Gastrocnemius medialis (tissue), 4 donors: ENCODE measurements around the gene FMN2.

Experiments used
- POLR2A ChIP-seq, 2 donors: fragments of 450-650 bp; IDR thresholded peaks; one replicate each; pipeline ENCODE4 v1.6.1; 2017; ENCODE audit warnings: antibody characterized with exemption in 2 of 2, mild to moderate bottlenecking in 2 of 2, moderate library complexity in 2 of 2
- TF ChIP-seq, protein P1 (sequence below), 5 experiments: fragments of 450-650 bp in 3 of 5; fragments of 200-600 bp in 2 of 5; sonication (generic) in 2 of 5; IDR thresholded peaks in 4 of 5; conservative IDR thresholded peaks in 1 of 5; 1 replicate in 4 of 5; 2 replicates in 1 of 5; pipeline ENCODE4 v1.5.1; 2016 to 2019; ENCODE audit warnings: antibody characterized with exemption in 5 of 5, mild to moderate bottlenecking in 3 of 5, moderate library complexity in 3 of 5

DNA sequence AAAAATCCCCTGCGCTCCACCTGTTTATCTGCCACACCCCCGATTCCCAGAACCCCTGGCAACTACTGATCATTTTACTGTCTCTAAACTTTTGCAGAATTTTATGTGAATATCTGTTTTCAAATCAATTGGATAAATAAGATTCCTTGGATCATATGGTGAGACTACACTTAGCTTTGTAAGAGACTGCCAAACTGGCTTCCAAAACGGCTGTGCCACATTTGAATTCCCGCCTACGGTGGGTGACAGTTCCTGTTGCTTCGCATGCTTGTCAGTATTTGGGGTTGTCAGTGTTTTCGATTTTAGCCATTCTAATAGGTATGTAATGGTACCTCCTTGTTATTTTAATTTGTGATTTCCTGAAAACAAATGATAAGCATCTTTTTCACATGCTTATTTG lies 22.7 kb upstream of the FMN2 start:
- TF ChIP-seq, protein P1, sequence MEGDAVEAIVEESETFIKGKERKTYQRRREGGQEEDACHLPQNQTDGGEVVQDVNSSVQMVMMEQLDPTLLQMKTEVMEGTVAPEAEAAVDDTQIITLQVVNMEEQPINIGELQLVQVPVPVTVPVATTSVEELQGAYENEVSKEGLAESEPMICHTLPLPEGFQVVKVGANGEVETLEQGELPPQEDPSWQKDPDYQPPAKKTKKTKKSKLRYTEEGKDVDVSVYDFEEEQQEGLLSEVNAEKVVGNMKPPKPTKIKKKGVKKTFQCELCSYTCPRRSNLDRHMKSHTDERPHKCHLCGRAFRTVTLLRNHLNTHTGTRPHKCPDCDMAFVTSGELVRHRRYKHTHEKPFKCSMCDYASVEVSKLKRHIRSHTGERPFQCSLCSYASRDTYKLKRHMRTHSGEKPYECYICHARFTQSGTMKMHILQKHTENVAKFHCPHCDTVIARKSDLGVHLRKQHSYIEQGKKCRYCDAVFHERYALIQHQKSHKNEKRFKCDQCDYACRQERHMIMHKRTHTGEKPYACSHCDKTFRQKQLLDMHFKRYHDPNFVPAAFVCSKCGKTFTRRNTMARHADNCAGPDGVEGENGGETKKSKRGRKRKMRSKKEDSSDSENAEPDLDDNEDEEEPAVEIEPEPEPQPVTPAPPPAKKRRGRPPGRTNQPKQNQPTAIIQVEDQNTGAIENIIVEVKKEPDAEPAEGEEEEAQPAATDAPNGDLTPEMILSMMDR (IDR thresholded peaks at IDR 0.05 in 4 of 5, conservative IDR thresholded peaks at IDR 0.05 in 1 of 5) = no peak
- TF ChIP-seq POLR2A (IDR thresholded peaks at IDR 0.05) = no peak
